Neural cell (in vitro differentiated cells): ENCODE measurements around the gene RHO. TPM values are rescaled to one million over a fixed set of nuclear protein-coding genes. Genes with fewer than 3 reads are reported as not detected.

Source experiments
- H2AFZ ChIP-seq: fragments of 200-600, 300-800 bp; sonication (generic), shearing (Covaris generic); 2 replicates; pipeline ENCODE4 v1.6.0; 2014; ENCODE audit warnings: low read depth, mild to moderate bottlenecking, antibody characterized with exemption, low read length, moderate library complexity
- H3F3A ChIP-seq: fragments of 200-600 bp; shearing (Covaris generic); 2 replicates; pipeline ENCODE4 v1.6.1; 2016; ENCODE audit warnings: mild to moderate bottlenecking, moderate library complexity, mixed read lengths, antibody characterized with exemption, low read length; ENCODE audit not compliant: insufficient read depth, poor library complexity, severe bottlenecking
- H3K27ac ChIP-seq: fragments of 200-600, 300-800 bp; sonication (generic), shearing (Covaris generic); 2 replicates; pipeline ENCODE4 v1.5.1; 2014; ENCODE audit warnings: mild to moderate bottlenecking, low read length, moderate library complexity
- H3K27me3 ChIP-seq: fragments of 300-800, 200-600 bp; sonication (generic), shearing (Covaris generic); 2 replicates; pipeline ENCODE4 v1.6.0; 2014; ENCODE audit warnings: mild to moderate bottlenecking, low read depth, low read length, moderate library complexity; ENCODE audit not compliant: insufficient read depth
- H3K36me3 ChIP-seq: fragments of 300-800, 200-600 bp; sonication (generic), shearing (Covaris generic); 2 replicates; pipeline ENCODE4 v1.5.1; 2014; ENCODE audit warnings: mild to moderate bottlenecking, antibody characterized with exemption, low read length, moderate library complexity; ENCODE audit not compliant: insufficient read depth
- H3K4me2 ChIP-seq: fragments of 300-800, 200-600 bp; sonication (generic), shearing (Covaris generic); 2 replicates; pipeline ENCODE4 v1.6.0; 2014; ENCODE audit warnings: mild to moderate bottlenecking, low read length
- H3K4me3 ChIP-seq: fragments of 300-800, 200-600 bp; sonication (generic), shearing (Covaris generic); 2 replicates; pipeline ENCODE4 v1.5.1; 2014; ENCODE audit warnings: mild to moderate bottlenecking, low read length, moderate library complexity
- H3K79me2 ChIP-seq: fragments of 200-600 bp; shearing (Covaris generic); replicated peaks from 2 replicates; pipeline ENCODE4 v1.6.0; 2014; ENCODE audit warnings: mild to moderate bottlenecking, low read length, moderate library complexity; ENCODE audit not compliant: insufficient read depth
- H3K9ac ChIP-seq: fragments of 300-800, 200-600 bp; sonication (generic), shearing (Covaris generic); 2 replicates; pipeline ENCODE4 v1.6.1; 2016; ENCODE audit warnings: mild to moderate bottlenecking, low read length, mixed read lengths
- H3K9me2 ChIP-seq: fragments of 200-600 bp; shearing (Covaris generic); 2 replicates; pipeline ENCODE4 v1.6.1; 2016; ENCODE audit warnings: mild to moderate bottlenecking, low read length, mixed read lengths; ENCODE audit not compliant: insufficient read depth
- H3K9me3 ChIP-seq: fragments of 200-600, 300-800 bp; sonication (generic), shearing (Covaris generic); 2 replicates; pipeline ENCODE4 v1.6.1; 2016; ENCODE audit warnings: mild to moderate bottlenecking, mixed run types, low read length, moderate library complexity, mixed read lengths
- H4K20me1 ChIP-seq: fragments of 200-600 bp; shearing (Covaris generic); 2 replicates; pipeline ENCODE4 v1.6.1; 2016; ENCODE audit warnings: mild to moderate bottlenecking, mixed run types; ENCODE audit not compliant: insufficient read depth
- EP300 ChIP-seq: fragments of 450-650 bp; conservative IDR thresholded peaks from 2 replicates; pipeline ENCODE4 v1.6.1; 2014; ENCODE audit warnings: antibody characterized with exemption, mild to moderate bottlenecking, moderate library complexity; ENCODE audit not compliant: poor library complexity, severe bottlenecking
- EZH2 ChIP-seq: fragments of 200-600, 300-800 bp; shearing (Covaris generic), sonication (generic); IDR thresholded peaks from 2 replicates; pipeline ENCODE4 v1.6.1; 2014; ENCODE audit warnings: antibody characterized with exemption, low read length, borderline replicate concordance, mild to moderate bottlenecking; ENCODE audit not compliant: insufficient read depth, poor library complexity, severe bottlenecking
- POLR2AphosphoS5 ChIP-seq: IDR thresholded peaks from 2 replicates; pipeline ENCODE4 v1.6.1; 2012
- RAD21 ChIP-seq: fragments of 450-650 bp; conservative IDR thresholded peaks from 2 replicates; pipeline ENCODE4 v1.6.1; 2014; ENCODE audit warnings: antibody characterized with exemption, mild to moderate bottlenecking, moderate library complexity
- SMC3 ChIP-seq: fragments of 450-650 bp; conservative IDR thresholded peaks from 2 replicates; pipeline ENCODE4 v1.6.1; 2014; ENCODE audit warnings: antibody characterized with exemption, mild to moderate bottlenecking, moderate library complexity; ENCODE audit not compliant: poor library complexity
- TAF1 ChIP-seq: IDR thresholded peaks from 2 replicates; pipeline ENCODE4 v1.6.1; 2012; ENCODE audit warnings: low read depth
- polyA plus RNA-seq: library from polyadenylated mRNA; depleted of rRNA; stranded (reverse); fragments of >200 nt; gene quantifications from 2 replicates; pipeline ENCODE4 v1.2.3, GENCODE V29; 2014
- TF ChIP-seq, protein P1 (sequence below): IDR thresholded peaks from 2 replicates; pipeline ENCODE4 v1.6.1; 2012; ENCODE audit warnings: borderline replicate concordance
- TF ChIP-seq, protein P2 (sequence below): fragments of 450-650 bp; IDR thresholded peaks from 2 replicates; pipeline ENCODE4 v1.5.1; 2014; ENCODE audit warnings: antibody characterized with exemption, mild to moderate bottlenecking, moderate library complexity; ENCODE audit not compliant: poor library complexity, severe bottlenecking

RHO gene
- polyA plus RNA-seq, 1 donor from 2014 or later, result not detected

DNA sequence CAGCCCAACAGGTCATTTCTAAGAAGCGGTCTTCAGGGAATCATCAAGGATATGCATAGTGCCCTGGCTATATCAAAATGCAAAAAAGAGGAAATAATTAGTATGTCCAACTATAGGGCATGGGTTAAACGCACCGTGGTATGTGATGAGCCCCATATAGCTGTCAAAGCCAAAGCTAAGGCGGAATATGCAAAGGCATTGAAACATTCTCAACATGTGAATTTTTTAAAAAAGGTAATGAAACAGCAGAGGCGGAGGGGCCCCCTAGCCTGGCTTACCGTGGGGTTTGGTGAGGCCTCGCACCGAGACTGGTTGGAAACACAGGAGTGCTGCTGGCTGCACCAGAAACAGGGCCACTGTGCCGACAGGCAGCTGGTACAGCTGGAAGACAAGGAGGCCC, 54.9 kb downstream of the RHO start:
- H3K27ac ChIP-seq, result no peak overlapping the region
- no peaks in the 10 kb centered on the region for H3K9me2 ChIP-seq
- H3K4me2 ChIP-seq, result no peak overlapping the region
- no peaks in the 10 kb centered on the region for H3K27me3 ChIP-seq
- no peaks in the 10 kb centered on the region for H3K79me2 ChIP-seq
- no peak overlapping the region for H3K4me3 ChIP-seq
- no peaks in the 10 kb centered on the region for H3K36me3 ChIP-seq
- no peaks in the 10 kb centered on the region for H3K9me3 ChIP-seq
- H4K20me1 ChIP-seq, result no peaks in the 10 kb centered on the region
- no peak overlapping the region for H2AFZ ChIP-seq
- TF ChIP-seq, protein P1, sequence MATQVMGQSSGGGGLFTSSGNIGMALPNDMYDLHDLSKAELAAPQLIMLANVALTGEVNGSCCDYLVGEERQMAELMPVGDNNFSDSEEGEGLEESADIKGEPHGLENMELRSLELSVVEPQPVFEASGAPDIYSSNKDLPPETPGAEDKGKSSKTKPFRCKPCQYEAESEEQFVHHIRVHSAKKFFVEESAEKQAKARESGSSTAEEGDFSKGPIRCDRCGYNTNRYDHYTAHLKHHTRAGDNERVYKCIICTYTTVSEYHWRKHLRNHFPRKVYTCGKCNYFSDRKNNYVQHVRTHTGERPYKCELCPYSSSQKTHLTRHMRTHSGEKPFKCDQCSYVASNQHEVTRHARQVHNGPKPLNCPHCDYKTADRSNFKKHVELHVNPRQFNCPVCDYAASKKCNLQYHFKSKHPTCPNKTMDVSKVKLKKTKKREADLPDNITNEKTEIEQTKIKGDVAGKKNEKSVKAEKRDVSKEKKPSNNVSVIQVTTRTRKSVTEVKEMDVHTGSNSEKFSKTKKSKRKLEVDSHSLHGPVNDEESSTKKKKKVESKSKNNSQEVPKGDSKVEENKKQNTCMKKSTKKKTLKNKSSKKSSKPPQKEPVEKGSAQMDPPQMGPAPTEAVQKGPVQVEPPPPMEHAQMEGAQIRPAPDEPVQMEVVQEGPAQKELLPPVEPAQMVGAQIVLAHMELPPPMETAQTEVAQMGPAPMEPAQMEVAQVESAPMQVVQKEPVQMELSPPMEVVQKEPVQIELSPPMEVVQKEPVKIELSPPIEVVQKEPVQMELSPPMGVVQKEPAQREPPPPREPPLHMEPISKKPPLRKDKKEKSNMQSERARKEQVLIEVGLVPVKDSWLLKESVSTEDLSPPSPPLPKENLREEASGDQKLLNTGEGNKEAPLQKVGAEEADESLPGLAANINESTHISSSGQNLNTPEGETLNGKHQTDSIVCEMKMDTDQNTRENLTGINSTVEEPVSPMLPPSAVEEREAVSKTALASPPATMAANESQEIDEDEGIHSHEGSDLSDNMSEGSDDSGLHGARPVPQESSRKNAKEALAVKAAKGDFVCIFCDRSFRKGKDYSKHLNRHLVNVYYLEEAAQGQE, result no peak
- TF ChIP-seq POLR2AphosphoS5, result no peak
- no peak for TF ChIP-seq EZH2
- TF ChIP-seq, protein P2, sequence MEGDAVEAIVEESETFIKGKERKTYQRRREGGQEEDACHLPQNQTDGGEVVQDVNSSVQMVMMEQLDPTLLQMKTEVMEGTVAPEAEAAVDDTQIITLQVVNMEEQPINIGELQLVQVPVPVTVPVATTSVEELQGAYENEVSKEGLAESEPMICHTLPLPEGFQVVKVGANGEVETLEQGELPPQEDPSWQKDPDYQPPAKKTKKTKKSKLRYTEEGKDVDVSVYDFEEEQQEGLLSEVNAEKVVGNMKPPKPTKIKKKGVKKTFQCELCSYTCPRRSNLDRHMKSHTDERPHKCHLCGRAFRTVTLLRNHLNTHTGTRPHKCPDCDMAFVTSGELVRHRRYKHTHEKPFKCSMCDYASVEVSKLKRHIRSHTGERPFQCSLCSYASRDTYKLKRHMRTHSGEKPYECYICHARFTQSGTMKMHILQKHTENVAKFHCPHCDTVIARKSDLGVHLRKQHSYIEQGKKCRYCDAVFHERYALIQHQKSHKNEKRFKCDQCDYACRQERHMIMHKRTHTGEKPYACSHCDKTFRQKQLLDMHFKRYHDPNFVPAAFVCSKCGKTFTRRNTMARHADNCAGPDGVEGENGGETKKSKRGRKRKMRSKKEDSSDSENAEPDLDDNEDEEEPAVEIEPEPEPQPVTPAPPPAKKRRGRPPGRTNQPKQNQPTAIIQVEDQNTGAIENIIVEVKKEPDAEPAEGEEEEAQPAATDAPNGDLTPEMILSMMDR, result no peak
- TF ChIP-seq RAD21, result no peak
- no peak overlapping the region for H3K9ac ChIP-seq
- H3F3A ChIP-seq, result no peaks in the 10 kb centered on the region

DNA sequence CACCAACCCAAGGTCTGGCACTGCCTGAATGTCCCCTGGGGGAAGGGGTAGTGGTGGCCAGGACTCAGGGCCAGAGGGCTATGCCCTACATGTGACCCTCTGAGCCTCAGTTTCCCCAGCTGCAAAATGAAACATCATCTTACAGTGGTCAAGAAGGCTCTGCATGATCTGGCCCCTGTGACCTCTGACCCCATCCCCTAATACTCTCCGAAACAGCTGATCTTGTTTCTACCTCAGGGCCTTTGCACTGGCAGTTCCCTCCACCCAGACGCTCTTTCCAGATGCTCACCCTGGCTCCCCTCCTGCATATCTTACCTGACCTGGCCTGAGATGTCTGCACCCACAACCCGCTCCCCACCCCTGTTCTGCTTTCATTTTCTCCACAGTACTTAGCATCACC, 56.2 kb downstream of the RHO start:
- no peak overlapping the region for H3K27ac ChIP-seq
- H3K4me3 ChIP-seq, result no peak overlapping the region
- TF ChIP-seq SMC3 (no peak), TAF1 (no peak), EP300 (no peak), EZH2 (no peak)
- TF ChIP-seq, protein P2, result no peak
- TF ChIP-seq, protein P1, result no peak
- no peak overlapping the region for H3K4me2 ChIP-seq
- H3K9me3 ChIP-seq, result no peaks in the 10 kb centered on the region
- no peaks in the 10 kb centered on the region for H3F3A ChIP-seq
- no peaks in the 10 kb centered on the region for H3K27me3 ChIP-seq
- no peaks in the 10 kb centered on the region for H3K36me3 ChIP-seq
- no peaks in the 10 kb centered on the region for H3K79me2 ChIP-seq
- no peaks in the 10 kb centered on the region for H4K20me1 ChIP-seq
- H2AFZ ChIP-seq, result no peak overlapping the region
- no peak overlapping the region for H3K9ac ChIP-seq
- no peaks in the 10 kb centered on the region for H3K9me2 ChIP-seq
